HT-29 (cell line): Measurements from ENCODE around the gene RCC1. TPM values are rescaled to one million over a fixed set of nuclear protein-coding genes. Genes with fewer than 3 reads are reported as not detected.
"Not testable (repeated sequence)": the region's sequence is repeated elsewhere in the genome, so short reads cannot be mapped to it uniquely, and the experiment has no call there.

ENCODE experiments used
- DNase-seq: peaks from one replicate; pipeline ENCODE4 v3.0.0-alpha.2; 2015; ENCODE audit warnings: low spot score
- total RNA-seq: library from RNA; depleted of rRNA; stranded (reverse); fragments of >200 nt; shearing (Covaris generic); gene quantifications from 2 replicates; pipeline ENCODE4 v1.2.3, GENCODE V29; 2014; rRNA removed

Gene RCC1
- 131 and 136 TPM in 2 replicates for total RNA-seq

GRCh38 chr1:28505406-28506187, at the start of gene RCC1:
Gene RCC1, plus strand, starts transcription at chr1:28506043. Its CDS starts 23,824 bp downstream, at chr1:28529867.
- DNase-seq = peak; percentile 100

GRCh38 chr1:28456078-28456477, 49.8 kb upstream of the RCC1 start:
- no peak for DNase-seq

GRCh38 chr1:28457678-28458077, 48.2 kb upstream of the RCC1 start:
- DNase-seq = no peak

GRCh38 chr1:28458237-28459228, 47.3 kb upstream of the RCC1 start:
- no peak for DNase-seq

GRCh38 chr1:28466226-28466778, 39.5 kb upstream of the RCC1 start:
- DNase-seq = no peak

GRCh38 chr1:28470146-28470545, 35.7 kb upstream of the RCC1 start:
- DNase-seq = no peak

- not testable (repeated sequence) for DNase-seq
Observed at GRCh38 chr1:28479497-28479896, 26.3 kb upstream of the RCC1 start.

GRCh38 chr1:28480308-28480707, 25.5 kb upstream of the RCC1 start:
- no peak for DNase-seq

GRCh38 chr1:28482138-28482537, 23.7 kb upstream of the RCC1 start:
- DNase-seq = no peak

GRCh38 chr1:28482702-28483101, 23.1 kb upstream of the RCC1 start:
- no peak for DNase-seq

GRCh38 chr1:28494737-28495136, 11.1 kb upstream of the RCC1 start:
- DNase-seq = no peak

- no peak for DNase-seq
Observed at GRCh38 chr1:28499553-28499952, 6.3 kb upstream of the RCC1 start.

- no peak for DNase-seq
Observed at GRCh38 chr1:28501925-28502324, 3.9 kb upstream of the RCC1 start.

GRCh38 chr1:28503117-28503516, 2.7 kb upstream of the RCC1 start:
- DNase-seq = no peak

- no peak for DNase-seq
Observed at GRCh38 chr1:28506907-28507246, 1.0 kb downstream of the RCC1 start.

- no peak for DNase-seq
Observed at GRCh38 chr1:28507247-28507645, 1.4 kb downstream of the RCC1 start.

- DNase-seq = no peak
Observed at GRCh38 chr1:28507646-28508434, 2.0 kb downstream of the RCC1 start.

- no peak for DNase-seq
Observed at GRCh38 chr1:28508435-28508754, 2.6 kb downstream of the RCC1 start.

GRCh38 chr1:28509705-28510272, 3.9 kb downstream of the RCC1 start:
- DNase-seq = peak; percentile 44

- peak; percentile 70 for DNase-seq
Observed at GRCh38 chr1:28510273-28510969, 4.6 kb downstream of the RCC1 start.
